K562 (cell line): Measurements from ENCODE around the gene ZNF488.

Source experiments
- CBX5 ChIP-seq: IDR thresholded peaks from 2 replicates; pipeline ENCODE4 v1.6.1; 2014; ENCODE audit warnings: low read depth, borderline replicate concordance
- CREB1 ChIP-seq, 2 experiments: sonication (generic) in 1 of 2; formaldehyde crosslinking in 1 of 2; IDR thresholded peaks; 2 replicates each; pipeline versions ENCODE4 v1.6.1 to v1.8.0; 2012 to 2022; ENCODE audit warnings: inconsistent platforms in 1 of 2, mild to moderate bottlenecking in 1 of 2, missing genetic modification reagents in 1 of 2, moderate library complexity in 1 of 2
- GTF2F1 ChIP-seq: IDR thresholded peaks from 2 replicates; pipeline ENCODE4 v1.6.1; 2011; ENCODE audit warnings: low read depth, low read length, improper control_type of control experiment
- JUND ChIP-seq, 2 experiments: IDR thresholded peaks; 2 replicates in 1 of 2; 3 replicates in 1 of 2; pipeline ENCODE4 v1.6.1; 2011; ENCODE audit warnings: borderline replicate concordance in 2 of 2, low read depth in 2 of 2, low read length in 2 of 2, improper control_type of control experiment in 1 of 2, missing biosample characterization in 1 of 2, missing genetic modification characterization in 1 of 2, missing genetic modification reagents in 1 of 2
- LEF1 ChIP-seq: fragments of 450-650 bp; IDR thresholded peaks from 2 replicates; pipeline ENCODE4 v1.6.1; 2016; ENCODE audit warnings: mild to moderate bottlenecking
- POLR2AphosphoS5 ChIP-seq: IDR thresholded peaks from 2 replicates; pipeline ENCODE4 v1.6.1; 2011; ENCODE audit warnings: mild to moderate bottlenecking, low read depth, low read length, moderate library complexity; ENCODE audit not compliant: control insufficient read depth, insufficient read depth
- POU5F1 ChIP-seq: fragments of 150-350 bp; IDR thresholded peaks from 2 replicates; pipeline ENCODE4 v1.6.1; 2014; ENCODE audit warnings: borderline replicate concordance, low read length, low read depth, mild to moderate bottlenecking; ENCODE audit not compliant: partially characterized antibody
- SREBF1 ChIP-seq: fragments of 150-350 bp; IDR thresholded peaks from 2 replicates; pipeline ENCODE4 v1.6.1; 2014; ENCODE audit warnings: antibody characterized with exemption, low read depth, low read length, borderline replicate concordance
- STAT5B ChIP-seq: fragments of 250-450 bp; sonication (Bioruptor Pico); IDR thresholded peaks from 2 replicates; pipeline ENCODE4 v1.8.0; 2021; ENCODE audit warnings: mild to moderate bottlenecking, inconsistent platforms
- ZNF12 ChIP-seq: sonication (generic); formaldehyde crosslinking; IDR thresholded peaks from 2 replicates; pipeline ENCODE4 v1.4.0; 2020; ENCODE audit warnings: mild to moderate bottlenecking, missing genetic modification reagents
- ZNF263 ChIP-seq: sonication (generic); formaldehyde crosslinking; IDR thresholded peaks from 2 replicates; pipeline ENCODE4 v1.8.0; 2022; ENCODE audit warnings: mild to moderate bottlenecking, missing genetic modification reagents, borderline replicate concordance
- TF ChIP-seq, protein P1 (sequence below), 3 experiments: IDR thresholded peaks in 2 of 3; conservative IDR thresholded peaks in 1 of 3; 2 replicates each; pipeline ENCODE4 v1.5.1; 2011 to 2012; ENCODE audit warnings: low read length in 3 of 3, mild to moderate bottlenecking in 3 of 3, control low read depth in 2 of 3, improper control_type of control experiment in 1 of 3, inconsistent platforms in 1 of 3, low read depth in 1 of 3, mixed read lengths in 1 of 3, moderate library complexity in 1 of 3; ENCODE audit not compliant: insufficient read depth in 2 of 3
- TF ChIP-seq, protein P2 (sequence below), 2 experiments: fragments of 450-650 bp; conservative IDR thresholded peaks; 2 replicates each; pipeline ENCODE4 v1.6.1; 2017; ENCODE audit warnings: mild to moderate bottlenecking in 2 of 2, moderate library complexity in 2 of 2
- TF ChIP-seq, protein P3 (sequence below), 2 experiments: fragments of 450-650 bp; IDR thresholded peaks; 2 replicates each; pipeline ENCODE4 v1.6.1; 2016; ENCODE audit warnings: mild to moderate bottlenecking in 2 of 2, borderline replicate concordance in 1 of 2, low read depth in 1 of 2, moderate library complexity in 1 of 2

DNA sequence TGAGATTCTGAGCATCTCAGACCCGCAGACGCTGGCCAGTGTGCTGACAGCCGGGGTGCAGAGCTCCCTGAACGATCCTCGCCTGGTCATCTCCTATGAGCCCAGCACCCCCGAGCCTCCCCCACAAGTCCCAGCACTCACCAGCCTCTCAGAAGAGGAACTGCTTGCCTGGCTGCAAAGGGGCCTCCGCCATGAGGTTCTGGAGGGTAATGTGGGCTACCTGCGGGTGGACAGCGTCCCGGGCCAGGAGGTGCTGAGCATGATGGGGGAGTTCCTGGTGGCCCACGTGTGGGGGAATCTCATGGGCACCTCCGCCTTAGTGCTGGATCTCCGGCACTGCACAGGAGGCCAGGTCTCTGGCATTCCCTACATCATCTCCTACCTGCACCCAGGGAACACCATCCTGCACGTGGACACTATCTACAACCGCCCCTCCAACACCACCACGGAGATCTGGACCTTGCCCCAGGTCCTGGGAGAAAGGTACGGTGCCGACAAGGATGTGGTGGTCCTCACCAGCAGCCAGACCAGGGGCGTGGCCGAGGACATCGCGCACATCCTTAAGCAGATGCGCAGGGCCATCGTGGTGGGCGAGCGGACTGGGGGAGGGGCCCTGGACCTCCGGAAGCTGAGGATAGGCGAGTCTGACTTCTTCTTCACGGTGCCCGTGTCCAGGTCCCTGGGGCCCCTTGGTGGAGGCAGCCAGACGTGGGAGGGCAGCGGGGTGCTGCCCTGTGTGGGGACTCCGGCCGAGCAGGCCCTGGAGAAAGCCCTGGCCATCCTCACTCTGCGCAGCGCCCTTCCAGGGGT is 35.2 kb downstream of the ZNF488 start:
- TF ChIP-seq, protein P1, sequence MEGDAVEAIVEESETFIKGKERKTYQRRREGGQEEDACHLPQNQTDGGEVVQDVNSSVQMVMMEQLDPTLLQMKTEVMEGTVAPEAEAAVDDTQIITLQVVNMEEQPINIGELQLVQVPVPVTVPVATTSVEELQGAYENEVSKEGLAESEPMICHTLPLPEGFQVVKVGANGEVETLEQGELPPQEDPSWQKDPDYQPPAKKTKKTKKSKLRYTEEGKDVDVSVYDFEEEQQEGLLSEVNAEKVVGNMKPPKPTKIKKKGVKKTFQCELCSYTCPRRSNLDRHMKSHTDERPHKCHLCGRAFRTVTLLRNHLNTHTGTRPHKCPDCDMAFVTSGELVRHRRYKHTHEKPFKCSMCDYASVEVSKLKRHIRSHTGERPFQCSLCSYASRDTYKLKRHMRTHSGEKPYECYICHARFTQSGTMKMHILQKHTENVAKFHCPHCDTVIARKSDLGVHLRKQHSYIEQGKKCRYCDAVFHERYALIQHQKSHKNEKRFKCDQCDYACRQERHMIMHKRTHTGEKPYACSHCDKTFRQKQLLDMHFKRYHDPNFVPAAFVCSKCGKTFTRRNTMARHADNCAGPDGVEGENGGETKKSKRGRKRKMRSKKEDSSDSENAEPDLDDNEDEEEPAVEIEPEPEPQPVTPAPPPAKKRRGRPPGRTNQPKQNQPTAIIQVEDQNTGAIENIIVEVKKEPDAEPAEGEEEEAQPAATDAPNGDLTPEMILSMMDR (IDR thresholded peaks at IDR 0.05 in 2 of 3, conservative IDR thresholded peaks at IDR 0.05 in 1 of 3; ENCODE audit: insufficient read depth in 2 of 3, low read depth in 1 of 3, low read length in 3 of 3): no peak
- TF ChIP-seq, protein P2, sequence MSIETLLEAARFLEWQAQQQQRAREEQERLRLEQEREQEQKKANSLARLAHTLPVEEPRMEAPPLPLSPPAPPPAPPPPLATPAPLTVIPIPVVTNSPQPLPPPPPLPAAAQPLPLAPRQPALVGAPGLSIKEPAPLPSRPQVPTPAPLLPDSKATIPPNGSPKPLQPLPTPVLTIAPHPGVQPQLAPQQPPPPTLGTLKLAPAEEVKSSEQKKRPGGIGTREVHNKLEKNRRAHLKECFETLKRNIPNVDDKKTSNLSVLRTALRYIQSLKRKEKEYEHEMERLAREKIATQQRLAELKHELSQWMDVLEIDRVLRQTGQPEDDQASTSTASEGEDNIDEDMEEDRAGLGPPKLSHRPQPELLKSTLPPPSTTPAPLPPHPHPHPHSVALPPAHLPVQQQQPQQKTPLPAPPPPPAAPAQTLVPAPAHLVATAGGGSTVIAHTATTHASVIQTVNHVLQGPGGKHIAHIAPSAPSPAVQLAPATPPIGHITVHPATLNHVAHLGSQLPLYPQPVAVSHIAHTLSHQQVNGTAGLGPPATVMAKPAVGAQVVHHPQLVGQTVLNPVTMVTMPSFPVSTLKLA (conservative IDR thresholded peaks at IDR 0.05): no peak
- no peak for TF ChIP-seq STAT5B (CRISPR knock-in tag)
- TF ChIP-seq SREBF1: no peak
- no peak for TF ChIP-seq JUND (IDR thresholded peaks at IDR 0.05; ENCODE audit: borderline replicate concordance, low read depth, low read length)
- no peak for TF ChIP-seq JUND (tag; IDR thresholded peaks at IDR 0.05; ENCODE audit: borderline replicate concordance, low read depth, low read length)
- no peak for TF ChIP-seq POLR2AphosphoS5
- TF ChIP-seq, protein P3, sequence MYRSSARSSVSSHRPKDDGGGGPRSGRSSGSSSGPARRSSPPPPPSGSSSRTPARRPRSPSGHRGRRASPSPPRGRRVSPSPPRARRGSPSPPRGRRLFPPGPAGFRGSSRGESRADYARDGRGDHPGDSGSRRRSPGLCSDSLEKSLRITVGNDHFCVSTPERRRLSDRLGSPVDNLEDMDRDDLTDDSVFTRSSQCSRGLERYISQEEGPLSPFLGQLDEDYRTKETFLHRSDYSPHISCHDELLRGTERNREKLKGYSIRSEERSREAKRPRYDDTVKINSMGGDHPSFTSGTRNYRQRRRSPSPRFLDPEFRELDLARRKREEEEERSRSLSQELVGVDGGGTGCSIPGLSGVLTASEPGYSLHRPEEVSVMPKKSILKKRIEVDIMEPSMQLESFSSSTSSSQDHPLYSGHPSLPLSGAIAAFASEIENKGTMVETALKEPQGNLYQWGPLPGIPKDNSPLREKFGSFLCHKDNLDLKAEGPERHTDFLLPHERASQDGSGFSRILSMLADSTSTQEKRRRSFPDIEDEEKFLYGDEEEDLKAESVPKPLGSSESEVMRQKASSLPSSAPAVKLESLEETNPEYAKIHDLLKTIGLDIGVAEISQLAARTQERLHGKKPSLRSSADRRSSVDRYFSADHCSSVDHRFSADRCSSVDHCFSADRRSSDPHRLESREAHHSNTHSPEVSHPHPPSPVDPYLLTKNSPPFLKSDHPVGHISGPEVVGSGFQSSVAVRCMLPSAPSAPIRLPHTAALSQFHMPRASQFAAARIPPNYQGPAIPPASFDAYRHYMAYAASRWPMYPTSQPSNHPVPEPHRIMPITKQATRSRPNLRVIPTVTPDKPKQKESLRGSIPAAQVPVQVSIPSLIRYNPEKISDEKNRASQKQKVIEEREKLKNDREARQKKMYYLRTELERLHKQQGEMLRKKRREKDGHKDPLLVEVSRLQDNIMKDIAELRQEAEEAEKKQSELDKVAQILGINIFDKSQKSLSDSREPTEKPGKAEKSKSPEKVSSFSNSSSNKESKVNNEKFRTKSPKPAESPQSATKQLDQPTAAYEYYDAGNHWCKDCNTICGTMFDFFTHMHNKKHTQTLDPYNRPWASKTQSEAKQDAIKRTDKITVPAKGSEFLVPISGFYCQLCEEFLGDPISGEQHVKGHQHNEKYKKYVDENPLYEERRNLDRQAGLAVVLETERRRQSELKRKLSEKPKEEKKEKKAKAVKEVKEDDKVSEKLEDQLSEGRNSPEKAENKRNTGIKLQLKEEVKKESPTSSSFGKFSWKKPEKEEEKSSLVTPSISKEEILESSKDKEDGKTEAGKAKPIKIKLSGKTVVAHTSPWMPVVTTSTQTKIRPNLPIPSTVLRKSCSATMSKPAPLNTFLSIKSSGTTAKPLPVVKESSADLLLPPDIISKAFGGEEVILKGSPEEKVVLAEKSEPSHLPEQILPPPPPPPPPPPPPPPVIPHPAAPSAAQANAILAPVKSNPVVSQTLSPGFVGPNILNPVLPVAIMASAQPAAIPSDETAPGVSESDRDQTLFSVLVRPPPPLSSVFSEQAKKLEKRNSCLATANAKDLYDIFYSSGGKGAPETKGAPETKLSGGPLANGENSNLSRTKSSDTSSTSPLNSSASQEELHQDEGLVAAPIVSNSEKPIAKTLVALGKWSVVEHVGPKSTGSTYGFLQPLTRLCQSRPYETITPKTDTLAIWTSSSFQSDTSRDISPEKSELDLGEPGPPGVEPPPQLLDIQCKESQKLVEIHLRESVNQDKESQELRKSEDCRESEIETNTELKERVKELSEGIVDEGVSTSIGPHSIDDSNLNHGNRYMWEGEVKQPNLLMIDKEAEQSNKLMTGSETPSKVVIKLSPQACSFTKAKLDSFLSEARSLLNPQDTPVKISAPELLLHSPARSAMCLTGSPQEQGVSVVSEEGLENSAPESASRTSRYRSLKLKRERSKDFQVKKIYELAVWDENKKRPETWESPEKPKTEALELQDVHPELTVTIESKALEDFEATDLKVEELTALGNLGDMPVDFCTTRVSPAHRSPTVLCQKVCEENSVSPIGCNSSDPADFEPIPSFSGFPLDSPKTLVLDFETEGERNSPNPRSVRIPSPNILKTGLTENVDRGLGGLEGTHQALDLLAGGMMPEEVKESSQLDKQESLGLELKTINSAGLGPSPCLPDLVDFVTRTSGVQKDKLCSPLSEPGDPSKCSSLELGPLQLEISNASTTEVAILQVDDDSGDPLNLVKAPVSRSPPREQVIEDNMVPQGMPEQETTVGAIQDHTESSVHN (IDR thresholded peaks at IDR 0.05; ENCODE audit: borderline replicate concordance in 1 of 2, low read depth in 1 of 2): no peak
- no peak for TF ChIP-seq ZNF12
- no peak for TF ChIP-seq CREB1 (IDR thresholded peaks at IDR 0.05)
- no peak for TF ChIP-seq CREB1 (CRISPR knock-in tag; IDR thresholded peaks at IDR 0.05)
- TF ChIP-seq POU5F1: no peak
- TF ChIP-seq LEF1: no peak
- TF ChIP-seq GTF2F1: no peak
- TF ChIP-seq ZNF263 (CRISPR knock-in tag): no peak
- TF ChIP-seq CBX5: no peak
